PC-3 (cell line): ENCODE measurements around the gene ZBTB7A. TPM values are rescaled to one million over a fixed set of nuclear protein-coding genes. Genes with fewer than 3 reads are reported as not detected.

Experiments
- ATAC-seq: fragments of 200-7000 bp; cut with Tn5 transposase; 2 replicates; pipeline ENCODE4 v1.9.1; 2020; ENCODE audit warnings: mild to moderate bottlenecking, moderate library complexity
- BruUV-seq: library from RNA; stranded (reverse); fragments of 400-500 nt; replicated peaks from 2 replicates; lab custom pipeline; 2021; lab: Mats Ljungman, UMichigan
- CTCF ChIA-PET: fragments of 300-600 bp; sonication (Branson Sonifier 250); formaldehyde crosslinking; loops from one replicate; lab custom pipeline; 2022; ENCODE audit warnings: antibody characterized with exemption; lab: Charles Lee
- POLR2A ChIA-PET: fragments of 300-600 bp; sonication (Branson Sonifier 250); formaldehyde crosslinking; loops from one replicate; lab custom pipeline; 2022; ENCODE audit warnings: antibody characterized with exemption; ENCODE audit not compliant: unreplicated experiment; lab: Charles Lee
- DNase-seq: peaks from one replicate; pipeline ENCODE4 v3.0.0-alpha.2; 2015
- H2AFZ ChIP-seq: fragments of 300-600 bp; sonication (generic); 2 replicates; pipeline ENCODE4 v1.6.0; 2016; ENCODE audit warnings: antibody characterized with exemption, low read length
- H3F3A ChIP-seq: fragments of 300-600 bp; sonication (generic); one replicate; pipeline ENCODE4 v1.6.0; 2017; ENCODE audit warnings: antibody characterized with exemption, low read length, control low read depth, mild to moderate bottlenecking; ENCODE audit not compliant: unreplicated experiment
- H3K27ac ChIP-seq: fragments of 300-600 bp; sonication (generic); 2 replicates; pipeline ENCODE4 v1.5.1; 2016; ENCODE audit warnings: mild to moderate bottlenecking, low read length
- H3K27me3 ChIP-seq: fragments of 300-600 bp; sonication (generic); 2 replicates; pipeline ENCODE4 v1.6.1; 2016; ENCODE audit warnings: low read length, mixed read lengths
- H3K36me3 ChIP-seq: fragments of 300-600 bp; sonication (generic); 2 replicates; pipeline ENCODE4 v1.6.1; 2016; ENCODE audit warnings: low read depth, mixed run types, low read length, mixed read lengths
- H3K4me1 ChIP-seq: fragments of 300-600 bp; sonication (generic); 2 replicates; pipeline ENCODE4 v1.5.1; 2016; ENCODE audit warnings: low read length; ENCODE audit not compliant: insufficient read depth
- H3K4me2 ChIP-seq: fragments of 300-600 bp; sonication (generic); 2 replicates; pipeline ENCODE4 v1.6.0; 2016; ENCODE audit warnings: low read length
- H3K4me3 ChIP-seq: fragments of 300-600 bp; sonication (generic); 2 replicates; pipeline ENCODE4 v1.5.1; 2016; ENCODE audit warnings: mild to moderate bottlenecking, low read length, mixed read lengths
- H3K79me2 ChIP-seq: fragments of 300-600 bp; sonication (generic); 2 replicates; pipeline ENCODE4 v1.6.1; 2017; ENCODE audit warnings: low read length, mixed read lengths
- H3K9ac ChIP-seq: fragments of 300-600 bp; sonication (generic); 2 replicates; pipeline ENCODE4 v1.6.0; 2016; ENCODE audit warnings: mild to moderate bottlenecking, low read length
- H3K9me2 ChIP-seq: fragments of 300-600 bp; sonication (generic); replicated peaks from 2 replicates; pipeline ENCODE4 v1.6.1; 2016; ENCODE audit warnings: mixed run types, low read length, mixed read lengths
- H3K9me3 ChIP-seq: fragments of 300-600 bp; sonication (generic); 2 replicates; pipeline ENCODE4 v1.6.1; 2016; ENCODE audit warnings: low read length, mixed read lengths
- H4K20me1 ChIP-seq: fragments of 300-600 bp; sonication (generic); 2 replicates; pipeline ENCODE4 v1.6.1; 2016; ENCODE audit warnings: low read length, mixed read lengths
- CTCF ChIP-seq: fragments of 300-600 bp; sonication (generic); conservative IDR thresholded peaks from 2 replicates; pipeline ENCODE4 v1.5.1; 2017; ENCODE audit warnings: antibody characterized with exemption, low read depth, mild to moderate bottlenecking, low read length
- EZH2 ChIP-seq: fragments of 300-600 bp; sonication (generic); IDR thresholded peaks from one replicate; pipeline ENCODE4 v1.6.1; 2017; ENCODE audit warnings: antibody characterized with exemption, mild to moderate bottlenecking, low read length; ENCODE audit not compliant: unreplicated experiment
- EZH2phosphoT487 ChIP-seq: fragments of 300-600 bp; sonication (generic); IDR thresholded peaks from 2 replicates; pipeline ENCODE4 v1.6.1; 2018; ENCODE audit warnings: mild to moderate bottlenecking, antibody characterized with exemption, low read length, borderline replicate concordance
- intact Hi-C: fragments of 100-400 bp; cut with micrococcal nuclease; formaldehyde crosslinking; loops from 2 replicates; pipeline ENCODE4 v1.9.0; 2023
- total RNA-seq: library from RNA; depleted of rRNA; stranded (reverse); fragments of >200 nt; gene quantifications from 2 replicates; pipeline ENCODE4 v1.2.3, GENCODE V29; 2014

The ZBTB7A gene
- total RNA-seq, 1 experiment from 2014 or later, result 16.7 TPM

- Histone ChIP-seq H3K4me1 (no peaks in the 10 kb centered on the region), H3K9ac (no peak overlapping the region), H3K9me3 (no peaks in the 10 kb centered on the region), H3F3A (no peaks in the 10 kb centered on the region), H3K79me2 (no peaks in the 10 kb centered on the region), H4K20me1 (no peaks in the 10 kb centered on the region), H3K27ac (no peak overlapping the region), H2AFZ (no peak overlapping the region), H3K9me2 (no peaks in the 10 kb centered on the region), H3K27me3 (no peaks in the 10 kb centered on the region), H3K4me3 (no peak overlapping the region), H3K36me3 (no peaks in the 10 kb centered on the region; the same call in 1 of the 2 replicates), H3K4me2 (no peak overlapping the region)
- intact Hi-C loops, result no loop called here
- TF ChIP-seq CTCF, result no peak
- TF ChIP-seq EZH2phosphoT487, result no peak
- TF ChIP-seq EZH2, result no peak
- POLR2A ChIA-PET, result no interaction called here
- ATAC-seq (no peak), DNase-seq (no peak)
- no TSS peak for BruUV-seq
- CTCF ChIA-PET, result no interaction called here
Measured at GRCh38 chr19:4093643-4094175, 27.0 kb upstream of the ZBTB7A start.

GRCh38 chr19:4090356-4091220, 23.9 kb upstream of the ZBTB7A start:
- H3K4me2 ChIP-seq, result no peak overlapping the region
- no peaks in the 10 kb centered on the region for H4K20me1 ChIP-seq
- H3K4me3 ChIP-seq, result no peak overlapping the region
- ATAC-seq (no peak), DNase-seq (no peak)
- H3K9me3 ChIP-seq, result no peaks in the 10 kb centered on the region
- intact Hi-C loops, result no loop called here
- no peaks in the 10 kb centered on the region; the same call in 1 of the 2 replicates for H3K36me3 ChIP-seq
- no peak overlapping the region for H3K9ac ChIP-seq
- CTCF ChIA-PET, result interaction anchor here (0.6 kb wide), 1 partner anchor 335 kb away, joined by 9 read pairs; no protein-coding TSS in a partner anchor
- no peak overlapping the region for H2AFZ ChIP-seq
- POLR2A ChIA-PET, result no interaction called here
- BruUV-seq, result no TSS peak
- TF ChIP-seq EZH2, result no peak
- H3K4me1 ChIP-seq, result no peaks in the 10 kb centered on the region
- H3K27me3 ChIP-seq, result no peaks in the 10 kb centered on the region
- no peaks in the 10 kb centered on the region for H3F3A ChIP-seq
- no peaks in the 10 kb centered on the region for H3K9me2 ChIP-seq
- no peaks in the 10 kb centered on the region for H3K79me2 ChIP-seq
- no peak overlapping the region for H3K27ac ChIP-seq

DNA sequence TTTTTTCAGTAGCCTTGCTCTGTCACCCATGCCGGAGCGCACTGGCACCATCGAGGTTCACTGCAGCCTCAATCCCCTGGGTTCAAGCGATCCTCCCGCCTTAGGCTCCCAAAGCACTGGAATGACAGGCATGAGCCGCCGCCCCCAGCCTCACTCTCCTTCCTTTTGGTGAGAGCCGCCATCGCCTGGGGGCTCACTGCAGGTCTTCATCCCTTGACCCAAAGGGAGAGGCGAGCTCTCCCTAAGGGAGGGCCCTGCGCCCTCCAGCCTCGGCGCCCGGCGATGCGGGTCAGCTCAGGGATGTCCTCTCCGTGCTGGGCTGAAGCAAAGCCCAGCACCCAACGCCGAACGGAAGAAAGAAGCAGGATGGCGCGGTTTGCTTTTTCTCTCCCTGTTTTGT, 23.2 kb upstream of the ZBTB7A start:
- ChIA-PET POLR2A (no interaction called here), CTCF (interaction anchor here (0.6 kb wide), 1 partner anchor 334 kb away, joined by 9 read pairs; no protein-coding TSS in a partner anchor)
- intact Hi-C loops, result no loop called here
- no peaks in the 10 kb centered on the region for H3K79me2 ChIP-seq
- H3K9ac ChIP-seq, result no peak overlapping the region
- no peaks in the 10 kb centered on the region for H3K9me2 ChIP-seq
- DNase-seq (no peak), ATAC-seq (no peak)
- H3K4me1 ChIP-seq, result no peaks in the 10 kb centered on the region
- H3K4me3 ChIP-seq, result no peak overlapping the region
- H3F3A ChIP-seq, result no peaks in the 10 kb centered on the region
- no peak overlapping the region for H3K4me2 ChIP-seq
- no TSS peak for BruUV-seq
- TF ChIP-seq EZH2phosphoT487 (no peak), EZH2 (no peak), CTCF (no peak)
- no peaks in the 10 kb centered on the region; the same call in 1 of the 2 replicates for H3K36me3 ChIP-seq
- no peaks in the 10 kb centered on the region for H3K9me3 ChIP-seq
- H3K27ac ChIP-seq, result no peak overlapping the region
- H3K27me3 ChIP-seq, result no peaks in the 10 kb centered on the region
- no peaks in the 10 kb centered on the region for H4K20me1 ChIP-seq
- H2AFZ ChIP-seq, result no peak overlapping the region
